GM19025 (cell line): Measurements from ENCODE around the gene OSBPL10.
A peak's percentile ranks its signal among the peaks of the same experiment; 100 is the strongest.
"Not testable (repeated sequence)": the region's sequence is repeated elsewhere in the genome, so short reads cannot be mapped to it uniquely, and the experiment has no call there.

Experiments
- ATAC-seq: cut with Tn5 transposase; IDR thresholded peaks from one replicate; pipeline ENCODE4 v1.9.1; 2021; ENCODE audit warnings: mild to moderate bottlenecking, low read depth, moderate library complexity; ENCODE audit not compliant: unreplicated experiment

The OSBPL10 gene

DNA sequence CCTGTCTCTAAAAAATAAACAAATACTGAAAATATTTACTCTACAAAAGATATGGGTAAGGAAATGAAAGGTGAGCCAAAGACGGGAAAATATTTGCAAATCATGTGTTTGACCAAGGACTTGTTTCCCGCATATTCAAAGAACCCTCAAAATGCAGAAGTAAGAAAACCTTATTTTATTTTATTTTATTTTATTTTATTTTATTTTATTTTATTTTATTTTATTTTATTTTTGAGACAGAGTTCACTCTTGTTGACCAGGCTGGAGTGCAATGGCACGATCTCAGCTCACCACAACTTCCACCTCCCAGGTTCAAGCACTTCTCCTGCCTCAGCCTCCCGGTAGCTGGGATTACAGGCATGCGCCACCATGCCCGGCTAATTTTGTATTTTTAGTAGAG lies 11.9 kb upstream of the OSBPL10 start:
- ATAC-seq = not testable (repeated sequence)

DNA sequence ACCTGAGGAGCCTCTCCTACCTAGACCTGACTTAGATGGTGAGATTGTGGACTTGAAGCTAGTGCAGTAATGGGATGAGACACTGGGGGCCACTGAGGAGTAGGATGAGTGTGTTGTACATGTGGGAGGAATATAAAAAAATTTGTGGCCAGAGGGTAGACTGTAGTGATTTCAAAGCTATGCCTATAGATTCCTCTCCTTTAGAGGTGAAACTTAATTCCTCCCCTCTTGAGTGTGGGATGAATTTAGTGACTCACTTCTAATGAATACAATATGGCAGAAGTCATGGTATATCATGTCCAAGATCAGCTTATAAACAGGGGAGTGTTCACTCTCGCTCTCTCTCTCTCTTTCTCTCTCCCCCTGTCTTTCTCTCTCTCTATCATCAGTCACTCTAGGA lies 7.2 kb upstream of the OSBPL10 start:
- ATAC-seq = no peak

DNA sequence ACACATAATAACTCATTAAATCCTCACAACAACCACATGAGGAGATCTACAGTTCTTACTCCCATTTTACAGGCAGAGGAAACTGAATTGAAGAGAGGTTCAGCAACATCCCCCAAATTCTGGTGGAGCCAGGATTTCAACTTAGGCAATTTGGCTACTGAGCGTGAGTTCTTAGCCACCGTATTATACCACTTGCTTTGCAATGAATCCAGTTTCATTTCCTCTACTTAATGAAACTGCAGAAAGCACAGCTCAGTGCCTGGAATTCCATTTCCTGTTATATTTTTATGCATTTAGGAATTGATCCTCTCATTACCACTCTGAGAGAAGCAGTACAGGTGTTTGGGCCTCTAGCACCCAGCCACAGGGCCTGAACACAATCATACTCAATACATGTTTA lies 4.8 kb upstream of the OSBPL10 start:
- no peak for ATAC-seq

DNA sequence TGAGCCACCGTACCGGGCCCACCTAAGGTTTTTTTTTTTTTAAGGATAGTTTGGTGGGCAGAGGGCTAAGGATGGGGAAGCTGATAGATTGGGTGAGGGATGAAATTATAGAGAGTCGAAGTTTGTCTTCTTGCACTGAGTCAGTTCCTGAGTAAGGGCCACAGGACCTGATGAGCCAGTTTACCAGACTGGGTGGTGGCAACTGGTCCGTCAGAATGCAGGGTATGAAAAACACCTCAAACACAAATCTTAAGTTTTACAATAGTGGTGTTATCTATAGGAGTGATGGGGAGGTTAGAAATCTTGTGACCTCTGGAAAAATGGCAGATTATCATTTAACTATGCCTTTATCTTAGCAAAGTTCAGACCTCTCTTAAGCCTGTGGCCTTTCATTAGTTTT lies 3.3 kb upstream of the OSBPL10 start:
- ATAC-seq = no peak

DNA sequence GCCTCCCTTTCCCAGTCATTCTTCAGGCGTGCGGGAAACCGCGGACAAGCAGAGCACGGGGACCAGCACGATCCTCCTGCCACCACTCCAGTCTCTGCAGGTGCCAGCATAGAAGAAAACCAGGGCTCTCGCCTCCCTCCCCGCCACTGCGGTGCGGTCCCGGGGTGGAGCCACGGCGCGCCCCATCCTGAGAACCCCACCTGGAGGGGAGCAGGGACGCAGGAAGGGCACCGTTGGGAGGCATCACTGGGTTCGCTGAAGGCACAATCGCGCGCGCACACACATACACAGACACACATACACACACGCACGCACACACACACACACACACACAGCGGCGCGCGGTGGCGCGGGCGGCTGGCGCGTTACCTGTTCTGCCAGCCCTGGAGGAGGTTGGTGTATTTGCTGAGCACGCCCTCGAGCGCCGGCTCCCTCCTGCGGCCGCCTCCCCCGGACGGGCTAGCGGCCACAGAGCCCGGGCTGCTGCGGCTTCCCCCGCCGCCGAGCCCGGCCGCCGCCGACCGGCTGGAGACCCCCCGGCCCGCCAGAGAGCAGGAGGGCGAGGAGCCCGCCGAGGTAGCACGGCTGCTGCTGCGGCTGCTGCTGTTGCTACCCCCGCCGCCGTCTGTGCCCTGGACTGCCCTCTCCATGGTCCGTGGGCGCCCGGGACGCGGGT lies 394 bp downstream of the OSBPL10 start:
- ATAC-seq = no peak

DNA sequence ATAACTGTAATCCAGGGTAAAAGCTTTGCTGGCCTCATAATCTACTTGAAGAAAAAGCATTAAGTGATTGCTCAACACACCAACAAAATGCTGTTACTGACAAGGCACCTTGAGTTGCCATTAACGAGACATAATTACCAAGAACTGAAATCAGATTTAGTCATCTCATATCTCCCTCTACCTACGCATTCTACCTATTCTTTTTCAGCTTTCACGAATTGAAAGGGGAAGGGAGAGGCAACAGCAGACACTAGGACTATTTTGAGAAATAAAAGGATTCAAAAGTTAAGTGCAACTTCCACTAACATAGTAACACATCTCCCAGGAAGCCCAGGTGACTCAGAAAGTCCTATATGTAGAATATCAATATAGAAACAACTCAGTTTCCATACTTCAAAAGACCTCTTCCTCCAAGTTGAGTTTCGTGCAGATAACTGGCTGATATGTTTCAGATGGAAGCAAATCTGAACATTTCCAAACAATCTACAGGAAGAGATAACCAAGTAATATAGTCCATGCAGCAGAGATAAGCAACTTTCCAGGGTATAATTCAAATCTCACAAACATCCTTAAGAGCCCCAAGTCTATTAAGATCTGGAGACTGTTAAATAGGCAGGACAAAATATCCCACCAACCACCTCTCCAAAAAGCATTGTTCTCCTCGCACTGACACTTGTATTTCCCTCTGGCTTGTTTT lies 1.9 kb downstream of the OSBPL10 start:
- ATAC-seq = peak; percentile 37

DNA sequence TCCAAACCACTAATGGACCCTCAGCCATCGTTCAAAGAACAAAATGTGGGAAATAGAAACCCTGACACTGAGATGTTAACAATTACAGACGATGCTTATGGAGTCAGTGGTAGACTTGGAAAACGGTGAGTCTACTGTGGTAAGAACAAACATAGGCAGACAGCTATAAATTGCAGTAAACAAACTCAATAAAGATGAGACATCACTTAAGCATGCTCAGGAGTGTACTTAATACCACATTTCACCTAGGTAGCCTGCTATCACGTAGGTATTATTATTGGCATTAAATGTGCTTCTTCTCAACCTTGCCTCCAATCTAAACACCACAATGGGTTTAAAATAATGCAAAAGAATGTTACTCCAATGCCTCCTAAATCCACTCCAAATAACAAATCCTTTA lies 2.5 kb downstream of the OSBPL10 start:
- ATAC-seq = no peak

DNA sequence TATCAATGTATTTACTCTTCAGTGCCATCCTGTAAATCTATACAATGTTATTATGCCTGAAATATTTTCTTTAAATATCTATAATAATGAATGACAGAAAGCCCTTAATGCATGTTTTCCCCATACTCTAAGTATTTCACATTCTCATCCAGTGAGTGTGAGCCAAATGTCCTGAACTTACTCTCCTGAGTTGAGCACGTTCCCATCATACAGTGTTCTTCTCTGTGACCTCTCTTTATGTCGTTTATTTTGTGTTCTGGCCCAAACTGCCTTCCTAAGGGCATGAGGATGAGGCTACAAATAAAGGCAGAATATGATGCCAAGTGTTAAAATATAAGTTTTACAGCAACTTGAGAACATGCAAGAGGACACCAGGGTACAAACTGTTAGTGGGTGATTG lies 3.3 kb downstream of the OSBPL10 start:
- ATAC-seq = no peak

DNA sequence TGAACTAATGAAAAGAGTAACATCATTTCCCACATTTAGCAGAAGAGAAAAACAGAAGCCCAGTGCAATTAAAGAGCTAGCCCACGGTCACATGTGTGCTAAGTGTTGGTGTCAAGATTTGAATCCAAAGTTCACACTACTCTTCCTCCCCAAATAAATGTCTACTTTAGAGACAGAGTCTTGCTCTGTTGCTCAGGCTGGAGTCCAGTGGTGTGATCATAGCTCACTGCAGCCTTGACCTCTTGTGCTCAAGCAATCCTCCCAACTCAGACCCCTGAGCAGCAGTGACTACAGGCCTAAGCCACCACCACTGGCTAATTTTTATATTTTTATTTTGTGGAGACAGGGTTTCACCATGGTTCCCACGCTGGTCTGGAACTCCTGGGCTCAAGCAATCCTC lies 4.8 kb downstream of the OSBPL10 start:
- no peak for ATAC-seq

DNA sequence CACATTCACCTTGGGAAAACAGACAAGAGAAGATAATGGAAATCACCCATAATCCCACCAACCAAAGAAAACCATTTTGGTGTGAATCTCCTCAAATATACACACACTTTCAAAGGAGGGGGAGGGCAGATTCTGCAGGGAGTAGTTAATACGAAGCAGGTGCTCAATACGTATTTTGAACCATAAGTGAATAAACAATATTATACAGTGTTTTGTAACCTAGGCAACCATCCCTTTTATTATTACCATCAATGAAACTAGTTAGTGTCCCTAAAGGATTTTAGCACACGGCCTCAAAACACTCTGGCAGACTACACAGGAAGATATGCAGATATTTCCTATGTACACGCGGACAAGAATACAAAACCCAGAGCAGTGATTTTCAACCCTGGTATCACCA lies 6.1 kb downstream of the OSBPL10 start:
- ATAC-seq = no peak

DNA sequence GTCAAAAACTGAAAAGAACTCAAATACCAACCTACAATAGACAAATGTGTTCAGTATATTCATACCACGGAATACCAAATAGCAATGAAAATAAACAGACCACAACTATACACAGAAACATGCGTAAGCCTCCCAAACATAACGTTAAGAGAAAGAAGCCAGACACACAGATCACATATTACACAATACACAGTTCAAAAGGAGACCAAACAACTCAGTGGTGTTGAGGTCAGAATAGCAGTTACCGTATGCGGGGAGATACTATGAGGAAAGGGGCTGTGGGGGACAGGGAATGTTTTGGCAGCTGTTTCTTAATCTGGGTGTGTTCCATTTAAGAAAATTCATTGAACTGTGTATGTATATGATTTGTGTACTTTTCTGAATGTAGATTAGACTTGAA lies 6.6 kb downstream of the OSBPL10 start:
- ATAC-seq = no peak

DNA sequence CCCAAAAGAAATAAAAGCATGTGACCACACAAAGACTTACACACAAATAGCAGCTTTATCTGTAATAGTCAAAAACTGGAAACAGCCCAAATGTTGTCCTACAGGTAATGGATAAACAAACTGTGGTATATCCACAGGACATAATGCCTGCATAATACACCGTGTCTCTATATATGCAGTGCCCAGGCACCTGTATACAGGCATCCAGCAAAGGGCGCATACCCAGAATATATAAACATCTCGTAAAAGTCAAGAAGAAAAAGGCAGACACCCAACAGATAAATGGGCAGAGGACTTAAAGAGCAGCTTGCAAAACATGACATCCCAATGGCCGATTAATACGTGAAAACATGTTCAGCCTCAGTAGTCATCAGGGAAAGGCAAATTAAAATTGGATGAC lies 7.2 kb downstream of the OSBPL10 start:
- no peak for ATAC-seq

DNA sequence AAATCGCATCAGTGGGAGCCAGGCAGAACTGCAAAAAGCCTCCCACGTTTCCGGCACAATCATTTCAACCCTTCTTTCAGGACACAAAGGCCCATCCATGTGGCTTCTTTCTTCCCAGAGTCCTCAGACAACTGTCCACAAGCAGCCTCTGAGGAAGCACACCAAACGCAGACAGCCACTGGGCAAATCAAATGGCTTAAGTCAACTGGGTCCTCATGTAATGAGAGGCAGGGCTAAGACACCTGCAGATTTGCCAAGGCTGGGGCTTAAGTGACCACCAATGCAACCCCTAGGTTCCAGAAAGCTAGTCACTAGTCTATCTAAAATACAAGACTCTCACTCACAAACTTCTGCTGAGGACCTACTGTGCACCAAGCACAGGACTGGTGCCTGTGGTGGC lies 8.0 kb downstream of the OSBPL10 start:
- ATAC-seq = no peak

DNA sequence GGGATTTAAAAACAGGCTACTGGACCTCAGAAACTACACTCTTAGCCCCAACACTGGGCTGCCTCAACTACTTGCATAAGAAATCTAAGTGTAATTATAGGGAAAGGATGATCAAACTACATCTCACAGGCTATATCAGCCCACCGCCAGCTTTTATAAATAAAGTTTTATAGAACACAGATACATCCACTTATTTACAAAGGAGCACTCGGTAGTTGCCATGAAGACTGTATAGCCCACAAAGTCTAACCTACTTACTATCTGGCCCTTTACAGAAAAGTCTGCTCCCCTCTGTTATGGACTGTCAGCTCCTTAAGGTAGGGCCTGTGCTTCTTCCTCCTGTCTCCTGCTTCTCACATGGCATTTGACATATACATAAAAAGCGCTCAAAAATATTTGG lies 9.5 kb downstream of the OSBPL10 start:
- ATAC-seq = no peak

DNA sequence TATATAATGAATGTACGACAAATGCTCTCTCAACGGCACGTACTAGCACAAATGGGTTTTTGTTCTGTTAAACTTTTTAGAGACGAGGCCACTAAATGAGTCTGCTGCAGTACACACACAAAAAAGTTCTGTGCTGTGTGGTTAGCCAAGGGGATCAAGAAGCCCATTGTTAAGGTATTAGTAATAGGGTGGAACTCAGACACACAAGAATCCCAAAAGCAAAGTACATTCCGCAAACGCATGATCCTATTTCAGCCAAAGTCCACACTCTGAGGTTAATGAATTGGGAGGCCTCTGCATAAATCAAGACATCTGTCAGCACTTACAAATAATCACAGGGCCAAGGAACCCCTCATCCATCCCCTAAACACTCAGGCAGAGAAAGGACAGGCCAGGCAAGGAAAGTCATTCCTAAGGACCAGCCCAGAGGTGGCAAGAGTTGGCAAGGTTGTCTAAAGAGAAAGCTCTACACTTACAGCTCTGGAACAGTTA lies 12.1 kb downstream of the OSBPL10 start:
- ATAC-seq = no peak

DNA sequence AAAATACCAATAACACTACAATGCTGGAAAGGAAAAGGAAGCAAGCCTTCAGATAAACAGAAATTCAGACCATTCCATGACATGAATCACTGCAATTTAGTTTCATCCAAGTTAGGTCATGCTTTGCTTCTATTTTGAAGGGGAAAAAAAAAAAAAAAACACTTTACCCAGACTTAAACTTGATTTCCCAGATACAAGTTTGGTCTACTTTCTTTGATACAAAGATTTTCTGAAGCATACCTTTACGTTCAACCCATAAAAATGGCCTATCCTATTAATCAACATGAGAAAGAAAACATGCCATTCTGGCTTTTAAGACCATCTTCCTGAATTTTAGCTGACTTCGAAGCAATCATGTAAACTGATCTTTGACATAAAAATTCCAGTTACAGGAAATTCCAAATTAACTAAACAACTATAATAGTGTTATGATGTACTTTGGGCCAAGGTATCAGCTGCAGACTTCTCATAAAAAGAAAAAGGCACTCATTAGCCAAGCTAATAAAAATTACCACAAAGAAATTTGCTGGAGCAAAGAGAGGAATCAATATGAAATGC lies 12.6 kb downstream of the OSBPL10 start:
- ATAC-seq = no peak

DNA sequence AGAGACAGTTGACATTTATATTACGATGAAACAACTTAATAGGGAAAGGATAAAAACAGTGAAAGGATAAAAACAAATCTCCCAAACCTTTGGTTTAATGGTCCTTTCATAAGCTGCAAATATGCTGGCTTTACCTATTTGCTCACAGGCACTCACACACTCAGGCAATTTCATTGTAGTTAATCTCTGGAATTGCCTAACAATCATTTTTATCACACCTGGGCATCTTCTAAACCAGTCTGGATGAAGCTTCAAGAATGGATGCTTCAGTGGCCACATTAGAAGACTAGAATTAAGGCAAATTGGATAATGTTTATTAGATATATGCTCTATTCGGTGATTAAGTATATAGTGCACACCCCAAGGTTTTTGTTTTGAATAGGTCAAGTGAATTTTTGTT lies 13.5 kb downstream of the OSBPL10 start:
- ATAC-seq = no peak

DNA sequence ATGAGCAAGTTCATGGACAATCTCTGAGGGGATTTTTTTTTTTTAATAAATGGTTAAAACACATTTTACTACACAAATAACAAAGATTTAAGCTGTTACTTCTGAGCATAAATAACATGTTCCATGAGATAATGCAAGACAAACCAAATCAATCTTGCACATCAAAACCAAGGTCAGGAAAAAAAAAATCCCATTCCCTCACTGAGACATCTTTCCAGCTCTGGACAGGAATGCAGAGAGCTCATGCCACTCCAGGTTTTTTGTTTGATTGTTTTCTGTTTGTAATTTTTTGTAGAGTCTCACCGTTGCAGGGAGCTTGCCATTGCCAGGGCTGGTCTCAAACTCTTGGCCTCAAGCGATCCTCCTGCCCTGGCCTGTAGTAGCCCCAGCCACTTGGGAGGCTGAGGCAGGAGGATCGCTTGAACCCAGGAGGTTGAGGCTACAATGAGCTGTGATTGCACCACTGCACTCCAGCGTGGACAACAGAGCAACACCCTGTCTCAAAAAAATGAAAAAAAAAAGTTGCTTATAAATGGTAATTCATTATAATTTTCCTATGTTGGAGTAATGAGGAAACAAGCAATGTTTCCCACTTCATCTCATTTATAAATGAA lies 14.0 kb downstream of the OSBPL10 start:
- ATAC-seq = no peak

DNA sequence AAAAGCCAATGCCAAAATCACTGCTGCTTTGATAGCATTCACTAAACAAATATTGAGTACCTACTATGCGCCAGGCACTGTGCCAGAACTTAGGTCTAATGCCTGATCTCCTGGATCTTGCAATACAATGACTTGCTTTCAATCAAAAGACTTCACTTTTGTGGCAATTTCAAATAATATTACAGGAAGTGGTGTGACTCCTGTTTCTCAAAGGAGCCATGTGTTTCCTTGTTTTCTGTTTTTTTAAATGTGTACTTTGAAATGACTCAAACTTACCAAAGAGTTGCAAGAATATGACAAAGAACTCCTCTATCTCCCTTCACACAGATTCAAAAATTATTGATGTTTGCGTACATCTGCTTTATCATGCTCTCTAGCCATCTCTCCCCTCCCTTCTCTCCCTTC lies 18.3 kb downstream of the OSBPL10 start:
- no peak for ATAC-seq

DNA sequence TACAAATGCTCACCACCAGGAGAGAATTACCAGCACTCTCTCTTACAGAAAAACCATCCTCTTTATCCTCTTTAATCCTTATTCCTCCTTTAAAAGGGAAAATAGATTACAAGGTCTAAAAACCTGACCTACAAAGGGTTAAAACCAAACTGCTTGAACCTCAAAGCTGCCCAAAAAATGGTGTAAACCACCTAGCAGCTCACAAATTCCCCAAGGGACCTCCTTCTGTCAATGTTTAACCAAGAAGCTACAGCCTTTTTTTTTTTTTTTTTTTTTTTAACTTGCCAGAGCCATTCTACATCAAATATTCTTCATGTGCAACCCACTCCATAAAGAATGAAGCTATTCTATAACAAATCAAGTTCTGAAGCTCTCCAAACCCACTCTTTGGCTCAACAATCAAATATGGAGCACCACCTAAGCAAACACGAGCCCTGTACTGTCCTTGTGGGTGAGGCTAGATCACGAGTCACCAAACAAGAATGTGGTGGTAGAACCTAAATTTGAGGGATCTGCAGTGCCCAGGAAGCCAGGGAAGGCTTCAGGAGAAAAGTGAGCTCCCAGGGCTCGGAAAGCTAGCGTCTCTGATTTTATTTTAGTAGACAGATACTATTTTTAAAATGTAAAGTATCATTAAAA lies 20.1 kb downstream of the OSBPL10 start:
- no peak for ATAC-seq
